Hematopoietic multipotent progenitor cell treated with erythropoietin and hydrocortisone succinate and interleukin-3 and kit ligand, for 17 days (in vitro differentiated cells): Measurements from ENCODE around the gene HPD.
"Not testable (repeated sequence)": the region's sequence is repeated elsewhere in the genome, so short reads cannot be mapped to it uniquely, and the experiment has no call there.

ENCODE experiments used
- DNase-seq: peaks from one replicate; pipeline ENCODE4 v3.0.0-alpha.2; 2015; ENCODE audit warnings: low spot score

HPD gene

DNA sequence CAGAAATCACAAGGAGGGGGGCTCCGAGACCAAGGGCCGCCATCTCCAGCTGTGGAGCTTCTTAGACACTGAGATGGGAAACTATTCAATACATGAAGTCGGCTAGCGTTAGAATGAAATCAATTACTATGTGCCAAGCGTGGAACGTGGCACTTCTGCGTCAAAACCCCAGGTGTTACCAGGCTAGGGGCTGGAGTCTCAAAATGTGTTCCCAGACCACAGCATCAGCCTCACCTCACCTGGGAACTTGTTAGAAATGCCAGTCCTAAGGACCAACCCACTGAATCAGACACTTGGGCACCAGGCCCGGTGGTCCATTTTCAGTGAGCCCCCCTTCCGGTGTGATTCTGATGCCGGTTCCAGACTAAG lies 59.9 kb downstream of the HPD start:
- no peak for DNase-seq

DNA sequence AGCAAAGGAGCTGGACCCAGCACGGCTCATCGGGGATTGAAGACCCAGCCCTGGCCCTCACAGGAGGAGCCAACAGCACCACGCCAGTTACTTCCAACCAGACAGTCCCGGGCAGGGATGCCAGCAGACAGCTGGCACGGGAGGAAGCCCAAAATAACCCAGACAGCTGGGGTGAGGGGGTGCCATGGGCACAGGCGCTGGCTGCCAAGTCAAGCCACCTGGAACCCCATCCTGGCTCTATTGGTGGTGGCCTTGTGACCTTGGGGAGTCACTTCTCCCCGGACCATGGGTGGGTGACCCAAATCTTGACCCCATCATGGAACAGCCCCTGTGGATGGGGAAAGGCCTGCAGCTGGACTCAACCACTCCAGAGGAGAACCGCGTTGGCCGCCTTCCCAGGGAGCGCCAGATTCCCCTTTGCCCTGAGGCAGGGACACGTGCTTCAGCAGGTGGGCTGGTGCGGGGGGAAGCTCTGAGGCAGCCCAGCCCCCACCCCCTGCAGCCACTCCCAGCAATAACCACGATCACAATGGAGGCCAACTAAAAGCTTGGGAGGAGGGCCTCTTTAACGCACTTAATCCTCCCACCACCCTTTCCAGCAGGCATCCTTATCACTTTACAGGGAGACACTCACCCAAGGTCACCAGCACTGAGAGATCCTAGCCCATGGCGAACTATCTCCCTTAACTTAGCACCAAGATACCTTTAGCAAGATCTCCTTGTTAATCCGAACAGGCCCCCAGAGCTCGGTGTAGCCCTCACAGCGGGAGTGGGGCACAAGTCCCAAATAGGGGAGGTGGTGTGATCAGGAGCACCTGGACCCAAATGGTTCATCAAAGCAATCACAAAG lies 60.5 kb downstream of the HPD start:
- peak; percentile 49 for DNase-seq

DNA sequence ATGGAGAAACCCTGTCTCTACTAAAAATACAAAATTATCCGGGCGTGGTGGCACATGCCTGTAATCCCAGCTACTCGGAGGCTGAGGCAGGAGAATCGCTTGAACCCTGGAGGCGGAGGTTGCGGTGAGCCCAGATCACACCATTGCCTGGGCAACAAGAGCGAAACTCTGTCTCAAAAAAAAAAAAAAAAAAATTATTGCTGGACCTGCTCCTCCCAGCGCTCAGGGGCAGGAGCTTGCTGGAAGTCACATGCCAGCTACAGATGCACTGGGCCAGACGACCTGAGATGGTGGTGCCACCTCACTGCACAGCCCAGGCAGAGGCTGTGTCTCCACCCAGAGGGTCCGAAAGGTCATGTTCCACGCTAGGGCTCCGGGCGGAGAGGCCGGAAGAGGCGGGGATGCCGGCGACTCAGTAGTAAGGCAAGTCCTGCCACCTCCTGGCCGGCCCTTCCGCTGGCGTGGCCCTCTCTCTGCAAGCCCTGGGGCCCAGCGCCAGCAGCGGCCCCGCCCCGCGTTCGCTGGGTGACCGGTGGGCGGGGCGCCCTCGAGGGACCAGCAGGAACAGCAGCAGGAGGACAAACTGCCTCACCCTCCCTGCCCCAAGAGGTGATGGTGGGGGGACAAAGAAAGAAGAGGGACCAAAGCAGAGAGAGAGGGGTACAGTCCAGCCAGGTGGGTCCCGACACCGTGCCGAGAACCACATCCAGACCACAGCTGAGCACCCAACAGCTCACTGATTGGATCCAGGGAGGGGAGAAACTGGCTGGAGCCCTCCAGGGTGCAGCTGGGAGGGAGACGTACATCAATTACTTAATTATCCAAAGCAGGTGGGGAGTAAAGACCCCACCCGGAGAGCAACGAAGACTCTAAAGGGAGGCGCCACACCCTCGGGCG lies 61.6 kb downstream of the HPD start:
- DNase-seq, result peak; percentile 86

DNA sequence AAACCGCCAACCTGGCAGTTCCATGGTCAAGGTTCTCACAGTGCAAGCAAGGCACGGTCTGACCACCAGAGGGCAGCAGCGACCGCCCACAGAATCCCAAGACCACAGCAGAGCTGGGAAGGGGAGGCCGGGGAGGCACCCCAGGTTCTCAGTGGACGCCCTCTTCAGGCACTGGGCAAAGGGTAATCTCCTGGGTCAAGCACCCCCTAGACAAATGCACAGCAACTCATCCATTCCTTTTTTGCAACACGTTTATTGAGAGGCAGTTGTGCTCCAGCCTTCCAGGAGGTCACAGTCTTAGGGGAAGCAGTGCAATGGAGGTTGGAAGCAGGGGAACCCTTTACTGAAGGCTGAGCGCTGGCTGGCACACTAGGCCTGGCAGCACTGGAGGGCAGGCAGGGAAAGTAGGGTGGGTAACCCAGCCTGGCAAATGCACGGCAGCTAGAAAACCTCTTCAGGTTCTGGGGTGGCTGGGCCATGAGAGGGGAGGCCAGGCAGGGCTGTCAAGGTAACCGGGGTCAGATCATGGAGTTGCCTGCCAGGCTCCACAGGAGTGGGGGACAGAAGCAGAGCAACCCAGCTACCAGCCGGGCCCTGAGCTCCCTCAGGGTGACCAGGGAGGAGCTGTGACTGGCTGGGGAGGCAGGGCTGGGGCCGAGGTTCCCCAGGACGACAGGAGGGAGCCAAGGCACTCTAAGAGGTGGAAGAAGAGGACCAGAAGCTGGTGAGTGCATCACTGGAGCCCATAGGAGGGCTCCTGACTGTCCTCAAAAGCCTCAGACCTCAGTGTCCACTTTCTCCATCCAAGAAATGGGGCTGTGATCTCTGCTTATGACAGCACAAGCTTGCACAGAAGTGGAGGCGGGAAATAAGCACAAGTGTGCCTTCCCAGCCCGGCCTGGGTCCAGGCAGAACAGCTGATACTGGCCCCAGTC lies 63.4 kb downstream of the HPD start:
- peak; percentile 95 for DNase-seq

DNA sequence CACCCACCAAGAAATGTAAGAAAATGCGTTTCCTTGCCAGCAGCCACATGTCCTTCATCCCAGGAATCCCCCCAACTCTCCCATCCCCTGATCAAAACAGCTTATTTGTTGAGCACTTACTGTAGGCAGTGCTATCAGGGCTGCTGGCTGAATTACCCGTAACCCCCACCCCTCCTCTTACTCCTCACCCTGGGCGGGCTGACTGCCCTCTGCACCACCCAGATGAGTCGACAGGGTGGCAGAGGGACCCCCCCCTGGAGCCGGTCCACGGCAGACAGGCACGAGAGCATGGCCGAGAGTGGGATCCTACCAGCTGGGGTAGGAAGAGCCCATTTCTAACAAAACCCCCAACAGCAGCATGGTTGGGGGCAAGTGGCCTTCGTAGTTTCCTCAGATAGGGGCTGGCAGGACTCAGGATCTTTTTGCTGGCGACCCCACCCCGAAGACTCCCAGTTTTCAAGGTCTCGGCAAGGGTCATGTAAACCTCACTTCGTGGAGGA lies 64.1 kb downstream of the HPD start:
- no peak for DNase-seq

DNA sequence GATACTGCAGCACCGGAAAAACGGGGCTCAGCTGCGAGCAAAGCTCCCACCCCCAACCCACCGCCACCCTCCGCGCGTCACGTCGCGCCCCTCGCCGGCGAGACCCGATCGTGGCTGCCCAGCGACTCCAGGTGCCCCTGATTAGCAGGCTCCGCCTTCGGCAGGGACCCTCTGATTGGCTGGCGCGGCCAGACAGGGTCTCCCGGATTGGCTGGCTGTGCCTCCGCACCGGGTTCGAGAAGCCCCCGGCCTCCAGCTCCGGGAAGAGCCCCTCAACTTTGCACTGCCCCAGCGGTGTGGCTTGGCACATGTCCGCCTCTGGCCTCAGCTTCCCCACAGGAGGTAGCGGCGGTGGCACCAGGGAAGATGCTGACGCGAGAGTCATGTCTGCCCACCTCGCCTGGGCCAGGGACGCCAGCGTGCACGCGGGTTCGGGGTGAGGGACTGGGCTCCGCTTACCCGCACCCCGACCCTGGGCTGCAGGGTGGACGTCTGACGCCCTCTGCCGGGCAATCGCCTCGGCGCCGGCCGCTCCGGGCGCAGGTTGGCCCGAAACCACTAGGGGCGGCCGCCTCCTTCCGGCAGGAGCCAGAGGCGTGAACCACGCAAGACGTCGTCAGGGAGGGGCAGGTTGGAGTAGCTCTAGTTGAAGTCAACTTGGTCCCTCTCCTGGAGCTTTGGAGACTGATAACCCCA lies 64.7 kb downstream of the HPD start:
- DNase-seq, result peak; percentile 96

DNA sequence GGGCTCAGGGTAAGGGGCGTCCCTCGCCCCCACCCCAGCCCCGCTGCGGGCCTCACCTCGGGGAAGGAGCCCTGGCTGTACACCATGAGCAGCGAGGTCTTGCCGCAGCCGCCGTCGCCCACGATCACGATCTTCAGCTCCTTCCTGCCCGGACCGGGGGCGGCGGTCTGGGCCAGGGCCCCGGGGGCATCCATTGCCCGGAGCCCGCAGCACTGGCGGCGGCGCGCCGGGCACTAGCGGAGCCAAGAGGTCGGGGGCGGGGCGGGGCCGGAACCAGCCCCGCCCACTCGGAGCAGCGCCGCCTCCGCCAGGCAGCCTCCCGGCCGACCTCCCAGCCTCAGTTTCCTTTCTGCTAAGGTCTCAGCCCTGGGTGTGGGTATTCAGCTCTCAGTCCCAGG lies 65.2 kb downstream of the HPD start, which contains the start of gene RHOF:
Gene RHOF (minus strand): TSS at position 249 of the 398 bp plus-strand sequence. CDS start 55 bp downstream, at position 194.
- peak; percentile 79 for DNase-seq

DNA sequence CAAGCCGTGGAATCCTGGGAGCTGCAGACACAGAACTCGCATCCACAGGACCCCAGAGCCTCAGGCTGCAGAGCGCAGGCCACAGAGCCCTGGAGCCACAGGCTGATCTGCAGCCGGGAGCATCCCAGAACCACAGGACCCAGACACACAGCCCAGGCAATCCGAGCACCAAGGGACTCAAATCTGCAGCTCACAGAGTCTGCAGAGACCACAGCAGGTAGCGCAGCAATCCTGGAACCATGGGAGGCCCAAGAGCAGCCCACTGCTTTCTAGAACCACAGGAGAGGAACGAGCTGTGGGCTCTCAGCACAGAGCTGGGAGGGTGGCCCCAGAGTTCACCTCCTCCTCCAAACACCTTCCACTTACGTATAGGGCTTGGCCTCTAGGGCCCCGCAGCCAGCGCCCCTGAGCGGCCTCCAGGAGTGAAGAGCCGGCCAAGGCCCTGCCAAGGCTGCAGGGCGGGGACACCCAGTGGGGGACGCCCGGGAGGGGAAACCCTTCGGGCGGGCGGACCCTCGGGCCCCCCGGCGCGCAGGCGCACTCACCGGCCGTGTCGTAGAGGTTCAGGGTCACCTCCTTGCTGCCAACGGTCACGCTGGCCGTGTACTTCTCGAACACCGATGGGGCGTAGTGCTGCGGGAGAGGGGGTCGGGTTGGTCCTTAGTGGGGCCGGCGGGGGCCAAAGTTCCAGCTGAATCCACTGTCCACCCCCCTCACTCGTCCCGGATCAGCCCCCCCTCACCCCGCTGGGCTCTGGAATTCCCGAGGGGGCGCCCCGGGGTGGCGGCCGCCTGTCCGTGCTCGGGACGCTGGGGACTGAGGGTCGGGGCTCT lies 65.8 kb downstream of the HPD start:
- peak; percentile 37 for DNase-seq

DNA sequence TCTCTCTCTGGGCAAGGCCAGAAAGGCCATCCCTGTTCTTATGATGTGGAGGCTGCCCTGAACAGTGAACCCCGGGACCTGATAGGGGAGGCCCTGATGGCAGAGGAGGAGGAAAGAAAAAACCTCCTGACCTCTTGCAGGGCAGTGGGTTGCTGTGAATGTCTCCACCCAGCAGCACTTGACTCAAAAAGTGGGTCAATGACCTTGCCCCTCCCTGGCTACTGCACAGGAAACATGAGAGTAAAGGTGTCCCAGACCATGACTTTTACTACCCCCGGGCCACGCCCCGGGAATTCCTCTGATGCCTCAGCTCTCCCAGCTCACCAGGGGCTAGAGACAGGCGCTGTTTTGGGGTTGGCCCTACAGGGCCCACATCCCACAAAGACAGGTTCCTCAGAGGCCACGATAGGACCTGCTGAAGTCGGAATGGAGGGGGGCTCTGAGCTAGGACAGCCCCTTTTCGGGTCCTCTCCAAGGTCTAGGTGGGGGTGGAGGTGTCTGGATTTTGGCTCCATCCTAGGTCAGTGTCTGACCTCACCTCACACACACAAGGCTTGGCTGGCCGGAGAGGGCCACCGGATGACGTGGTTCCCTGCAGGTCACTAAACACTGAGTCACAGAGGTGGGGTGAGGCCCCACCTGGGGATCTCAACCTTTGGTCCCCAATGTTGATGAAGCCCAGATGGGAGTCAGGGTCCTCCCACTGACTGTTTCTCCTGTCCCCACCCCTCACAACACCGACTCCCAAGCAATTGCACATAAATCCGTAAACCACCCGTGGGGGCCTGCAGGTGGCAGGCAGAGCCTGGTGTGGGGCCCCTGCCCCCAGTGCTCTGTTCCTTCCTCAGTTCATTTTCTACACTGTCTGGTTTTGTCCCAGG lies 66.7 kb downstream of the HPD start:
- no peak for DNase-seq

DNA sequence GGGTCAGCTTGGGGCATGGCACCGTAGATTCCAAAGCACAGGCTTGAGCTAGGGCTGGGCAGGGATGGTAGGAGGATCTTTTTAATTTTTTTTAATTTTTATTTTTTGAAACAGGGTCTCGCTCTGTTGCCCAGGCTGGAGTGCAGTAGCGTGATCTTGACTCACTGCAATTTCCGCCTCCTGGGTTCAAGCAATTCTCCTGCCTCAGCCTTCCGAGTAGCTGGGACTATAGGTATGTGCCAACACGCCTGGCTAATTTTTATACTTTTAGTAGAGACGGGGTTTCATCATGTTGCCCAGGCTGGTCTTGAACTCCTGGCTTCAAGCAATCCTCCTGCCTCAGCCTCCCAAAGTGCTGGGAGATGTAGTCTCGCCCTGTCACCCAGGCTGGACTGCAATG lies 67.9 kb downstream of the HPD start:
- DNase-seq, result not testable (repeated sequence)

DNA sequence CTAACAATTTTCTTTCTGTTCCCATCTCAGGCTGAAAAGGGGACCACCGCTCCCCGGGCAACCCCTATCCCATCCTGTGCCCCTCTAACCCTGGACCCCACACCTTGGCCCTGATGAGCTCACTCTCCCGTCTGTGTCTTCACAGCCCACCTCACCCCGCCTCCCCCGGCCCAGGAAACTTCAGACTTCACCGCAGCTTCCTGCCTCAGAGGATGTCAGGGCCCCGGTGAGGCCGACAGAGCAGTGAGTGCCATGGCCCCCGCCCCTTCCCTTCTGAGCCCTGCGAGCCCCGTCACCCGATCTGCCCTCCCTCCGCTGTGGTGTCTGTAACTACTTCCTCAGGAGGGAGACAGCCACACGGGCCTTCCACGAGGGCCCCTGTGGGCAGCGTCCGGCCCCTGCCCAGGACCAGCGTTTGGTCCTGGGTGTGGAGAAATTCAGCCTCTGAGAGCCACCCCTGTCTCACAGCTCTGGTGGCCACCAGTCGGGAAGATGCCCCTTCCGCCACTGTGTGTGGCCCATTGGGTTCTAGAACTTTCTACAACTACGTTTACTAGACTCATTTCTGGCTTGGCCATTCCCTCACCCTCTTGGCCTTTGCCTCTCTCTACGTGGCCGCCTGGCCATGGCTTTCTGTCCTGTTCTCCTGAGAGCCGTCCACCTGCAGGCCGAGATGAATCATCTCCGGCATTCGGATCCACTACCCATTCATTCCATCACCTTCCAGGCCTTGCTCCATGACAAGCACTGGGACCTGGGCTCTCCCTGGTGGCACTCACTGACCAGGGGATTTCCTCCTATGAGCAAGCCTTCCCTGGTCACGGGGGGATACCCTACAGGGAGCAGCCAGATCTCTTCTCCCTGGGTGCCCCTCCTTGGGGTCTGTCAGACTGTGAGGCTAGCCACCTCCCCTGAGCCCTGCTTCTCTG lies 68.6 kb downstream of the HPD start:
- no peak for DNase-seq
